GM15510 (cell line): Measurements from ENCODE around the gene ZMIZ1.

Experiments used
- POLR2A ChIP-seq: IDR thresholded peaks from 3 replicates; pipeline ENCODE4 v1.6.1; 2011; ENCODE audit warnings: borderline replicate concordance; ENCODE audit not compliant: insufficient read length; ENCODE audit errors: extremely low read depth

Gene ZMIZ1

GRCh38 chr10:79063071-79063491 is 5.7 kb upstream of the ZMIZ1 start:
- no peak for TF ChIP-seq POLR2A

GRCh38 chr10:79063661-79064492 is 4.9 kb upstream of the ZMIZ1 start:
- TF ChIP-seq POLR2A, result no peak

- TF ChIP-seq POLR2A, result no peak
These were observed 3.6 kb upstream of the ZMIZ1 start for GRCh38 chr10:79065091-79065551.

- TF ChIP-seq POLR2A, result no peak
These were observed 2.9 kb upstream of the ZMIZ1 start for GRCh38 chr10:79065853-79066252.

GRCh38 chr10:79066411-79067240 is 2.1 kb upstream of the ZMIZ1 start:
- TF ChIP-seq POLR2A, result no peak

- no peak for TF ChIP-seq POLR2A
These were observed 1.2 kb upstream of the ZMIZ1 start for GRCh38 chr10:79067241-79068202.

GRCh38 chr10:79068203-79068561 is 584 bp upstream of the ZMIZ1 start:
- no peak for TF ChIP-seq POLR2A

- TF ChIP-seq POLR2A, result no peak
These were observed 737 bp downstream of the ZMIZ1 start for GRCh38 chr10:79069325-79070080.

GRCh38 chr10:79070081-79070605 is 1.4 kb downstream of the ZMIZ1 start:
- TF ChIP-seq POLR2A, result no peak

- no peak for TF ChIP-seq POLR2A
These were observed 2.0 kb downstream of the ZMIZ1 start for GRCh38 chr10:79070606-79071395.

GRCh38 chr10:79071396-79071923 is 2.7 kb downstream of the ZMIZ1 start:
- no peak for TF ChIP-seq POLR2A

GRCh38 chr10:79072041-79072441 is 3.3 kb downstream of the ZMIZ1 start:
- TF ChIP-seq POLR2A, result no peak
